ENCODE data around the gene CEP295NL. TPM values are rescaled to one million over a fixed set of nuclear protein-coding genes. Genes with fewer than 3 reads are reported as not detected.

Gene CEP295NL
- total and polyA plus RNA-seq, 2 of the 13 experiments (the other 11 are each of a cell fraction or from before 2014, with no cell fraction given): not detected

GRCh38 chr17:78840780-78841611, 62.0 kb downstream of the CEP295NL start, which contains the start of gene USP36 (continued):
- peak; percentile 85 for TF ChIP-seq MNT (IDR thresholded peaks at IDR 0.05)
- peak; percentile 85; the same call in 1 of the 2 replicates for TF ChIP-seq AFF4 (CRISPR knock-in tag; IDR thresholded peaks at IDR 0.05)
- TF ChIP-seq HES4 (CRISPR knock-in tag; IDR thresholded peaks at IDR 0.05; ENCODE audit: borderline replicate concordance): peak; percentile 74; the same call in 1 of the 2 replicates
- TF ChIP-seq ZBTB34 (CRISPR knock-in tag; IDR thresholded peaks at IDR 0.05): peak; percentile 92
- TF ChIP-seq ATRX (CRISPR knock-in tag; IDR thresholded peaks at IDR 0.05; ENCODE audit: borderline replicate concordance): 0 out of 2 replicates have a peak, but pooled peaks have one; percentile 71
- TF ChIP-seq CHD4 (IDR thresholded peaks at IDR 0.05; ENCODE audit: borderline replicate concordance, low read length): peak; percentile 69; the same call in 1 of the 2 replicates
- TF ChIP-seq REXO4 (CRISPR knock-in tag; IDR thresholded peaks at IDR 0.05; ENCODE audit: borderline replicate concordance): no peak
- 0 out of 2 replicates have a peak, but pooled peaks have one; percentile 62 for TF ChIP-seq NFATC3 (CRISPR knock-in tag; IDR thresholded peaks at IDR 0.05)
- peak; percentile 37 for TF ChIP-seq RELA (CRISPR knock-in tag; IDR thresholded peaks at IDR 0.05)
- peak; percentile 80 for TF ChIP-seq PATZ1 (CRISPR knock-in tag; IDR thresholded peaks at IDR 0.05)
- peak; percentile 80; the same call in 1 of the 2 replicates for TF ChIP-seq ZNF724P (CRISPR knock-in tag; IDR thresholded peaks at IDR 0.05; ENCODE audit: borderline replicate concordance)
- TF ChIP-seq ZNF597 (CRISPR knock-in tag; IDR thresholded peaks at IDR 0.05): 0 out of 2 replicates have a peak, but pooled peaks have one; percentile 92
- TF ChIP-seq ZNF496 (CRISPR knock-in tag; IDR thresholded peaks at IDR 0.05; ENCODE audit: insufficient replicate concordance): no peak
- no peak for TF ChIP-seq U2AF2 (IDR thresholded peaks at IDR 0.05; ENCODE audit: low read depth, low read length)
- TF ChIP-seq MAFF (IDR thresholded peaks at IDR 0.05; ENCODE audit: low read depth, low read length): no peak
- peak; percentile 8; the same call in 1 of the 2 replicates for TF ChIP-seq ZNF441 (CRISPR knock-in tag; IDR thresholded peaks at IDR 0.05; ENCODE audit: borderline replicate concordance)
- TF ChIP-seq POLR2AphosphoS2 (IDR thresholded peaks at IDR 0.05; ENCODE audit: low read depth, low read length): peak; percentile 59; the same call in 1 of the 2 replicates
- peak; percentile 29 for TF ChIP-seq ZNF629 (CRISPR knock-in tag; conservative IDR thresholded peaks at IDR 0.05)

All from HepG2 (cell line).